ENCODE data around the gene KANSL1.

DNA sequence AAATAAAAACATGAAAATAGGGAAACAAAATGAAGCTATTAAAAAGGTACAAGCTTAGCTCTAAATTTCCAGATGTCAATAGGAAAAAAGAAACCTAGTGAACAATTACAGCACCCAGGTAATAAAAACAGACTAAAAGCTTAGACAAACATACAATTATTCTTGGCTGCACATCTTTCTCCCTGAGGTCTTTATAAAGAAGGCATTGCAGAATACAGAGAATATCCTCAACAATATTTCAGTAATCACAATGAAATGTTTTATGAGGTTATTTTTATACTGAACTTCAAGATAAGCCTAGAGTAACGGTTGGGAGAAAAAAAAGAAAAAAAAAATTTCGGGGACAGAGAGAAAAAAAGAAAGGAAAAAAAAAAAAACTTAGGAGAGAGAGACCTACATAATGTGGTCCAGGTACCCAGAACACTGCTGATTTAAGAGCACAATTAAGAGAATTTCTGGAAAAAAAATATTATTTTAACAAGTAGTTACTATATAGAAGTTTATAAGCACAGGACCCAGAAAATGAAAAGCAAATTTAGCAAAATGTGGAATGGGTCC is 26.5 kb downstream of the KANSL1 start:
- TF ChIP-seq, protein P1, sequence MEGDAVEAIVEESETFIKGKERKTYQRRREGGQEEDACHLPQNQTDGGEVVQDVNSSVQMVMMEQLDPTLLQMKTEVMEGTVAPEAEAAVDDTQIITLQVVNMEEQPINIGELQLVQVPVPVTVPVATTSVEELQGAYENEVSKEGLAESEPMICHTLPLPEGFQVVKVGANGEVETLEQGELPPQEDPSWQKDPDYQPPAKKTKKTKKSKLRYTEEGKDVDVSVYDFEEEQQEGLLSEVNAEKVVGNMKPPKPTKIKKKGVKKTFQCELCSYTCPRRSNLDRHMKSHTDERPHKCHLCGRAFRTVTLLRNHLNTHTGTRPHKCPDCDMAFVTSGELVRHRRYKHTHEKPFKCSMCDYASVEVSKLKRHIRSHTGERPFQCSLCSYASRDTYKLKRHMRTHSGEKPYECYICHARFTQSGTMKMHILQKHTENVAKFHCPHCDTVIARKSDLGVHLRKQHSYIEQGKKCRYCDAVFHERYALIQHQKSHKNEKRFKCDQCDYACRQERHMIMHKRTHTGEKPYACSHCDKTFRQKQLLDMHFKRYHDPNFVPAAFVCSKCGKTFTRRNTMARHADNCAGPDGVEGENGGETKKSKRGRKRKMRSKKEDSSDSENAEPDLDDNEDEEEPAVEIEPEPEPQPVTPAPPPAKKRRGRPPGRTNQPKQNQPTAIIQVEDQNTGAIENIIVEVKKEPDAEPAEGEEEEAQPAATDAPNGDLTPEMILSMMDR (IDR thresholded peaks at IDR 0.05), result no peak
- no peak for TF ChIP-seq EZH2 (IDR thresholded peaks at IDR 0.05; ENCODE audit: borderline replicate concordance, insufficient read depth, low read depth, low read length, poor library complexity, severe bottlenecking)
